K562 (cell line): ENCODE measurements around the gene USPL1. TPM values are rescaled to one million over a fixed set of nuclear protein-coding genes. Genes with fewer than 3 reads are reported as not detected.

ENCODE experiments used
- CBFB ChIP-seq: sonication (generic); formaldehyde crosslinking; IDR thresholded peaks from 2 replicates; pipeline ENCODE4 v1.4.0; 2020; ENCODE audit warnings: mild to moderate bottlenecking, missing genetic modification reagents
- OTX1 ChIP-seq: fragments of 450-650 bp; formaldehyde crosslinking; IDR thresholded peaks from 2 replicates; pipeline ENCODE4 v1.4.0; 2022; ENCODE audit warnings: mild to moderate bottlenecking
- POLR2A ChIP-seq: fragments of 450-650 bp; conservative IDR thresholded peaks from 2 replicates; pipeline ENCODE4 v1.6.1; 2016
- POLR2G ChIP-seq: fragments of 200-400 bp; formaldehyde crosslinking; IDR thresholded peaks from 2 replicates; pipeline ENCODE4 v1.6.1; 2017; ENCODE audit warnings: low read depth, mild to moderate bottlenecking, antibody characterized with exemption, low read length, moderate library complexity
- PYGO2 ChIP-seq: fragments of 450-650 bp; IDR thresholded peaks from 2 replicates; pipeline ENCODE4 v1.6.1; 2016; ENCODE audit warnings: mild to moderate bottlenecking, missing genetic modification characterization, moderate library complexity, missing compliant biosample characterization
- RBM17 ChIP-seq: fragments of 200-400 bp; formaldehyde crosslinking; IDR thresholded peaks from 2 replicates; pipeline ENCODE4 v1.6.1; 2017; ENCODE audit warnings: low read depth, mild to moderate bottlenecking, low read length, borderline replicate concordance
- TAF9B ChIP-seq: fragments of 450-650 bp; IDR thresholded peaks from 2 replicates; pipeline ENCODE4 v1.6.1; 2018; ENCODE audit warnings: mild to moderate bottlenecking; ENCODE audit not compliant: partially characterized antibody
- polyA plus RNA-seq, 8 experiments: library from polyadenylated mRNA; depleted of rRNA in 4 of 8; stranded (reverse) in 5 of 8; unstranded in 3 of 8; fragments of >200 nt; fragmentation: Nextera tagmentation in 2 of 8; fragmentation: Illumina TruSeq in 1 of 8; extraction: Ambion mirVana in 2 of 8; extraction: Trizol in 1 of 8; gene quantifications; 2 replicates each; pipeline versions ENCODE4 v1.2.1 to v1.2.3, GENCODE V29; 2011 to 2014; ENCODE audit warnings: inconsistent platforms in 1 of 8, missing spikeins in 1 of 8
- total RNA-seq, 7 experiments: library from RNA; depleted of rRNA in 6 of 7; stranded (reverse); fragments of >200 nt in 6 of 7; fragmentation: Illumina TruSeq in 2 of 7; extraction: Trizol in 2 of 7; gene quantifications; 2 replicates each; pipeline versions ENCODE4 v1.2.1 to v1.2.3, GENCODE V29; 2011 to 2021; ENCODE audit warnings: low replicate concordance in 1 of 7
- TF ChIP-seq, protein P1 (sequence below): fragments of 450-650 bp; IDR thresholded peaks from 2 replicates; pipeline ENCODE4 v1.6.1; 2018; ENCODE audit not compliant: partially characterized antibody
- TF ChIP-seq, protein P2 (sequence below): fragments of 450-650 bp; IDR thresholded peaks from 2 replicates; pipeline ENCODE4 v1.7.1; 2018; ENCODE audit warnings: mild to moderate bottlenecking, low read depth; ENCODE audit not compliant: partially characterized antibody
- TF ChIP-seq, protein P3 (sequence below): sonication (generic); formaldehyde crosslinking; IDR thresholded peaks from 2 replicates; pipeline ENCODE4 v1.8.1; 2023; ENCODE audit warnings: mild to moderate bottlenecking, missing genetic modification reagents, moderate library complexity
- TF ChIP-seq, protein P4 (sequence below): sonication (generic); formaldehyde crosslinking; IDR thresholded peaks from 2 replicates; pipeline ENCODE4 v1.4.0; 2020; ENCODE audit warnings: mild to moderate bottlenecking, missing genetic modification reagents

The USPL1 gene
- total and polyA plus RNA-seq, 9 of the 15 experiments (the other 6 are each of a cell fraction or from before 2014, with no cell fraction given) = 5.5 to 18.0 (median 12.0) TPM

DNA sequence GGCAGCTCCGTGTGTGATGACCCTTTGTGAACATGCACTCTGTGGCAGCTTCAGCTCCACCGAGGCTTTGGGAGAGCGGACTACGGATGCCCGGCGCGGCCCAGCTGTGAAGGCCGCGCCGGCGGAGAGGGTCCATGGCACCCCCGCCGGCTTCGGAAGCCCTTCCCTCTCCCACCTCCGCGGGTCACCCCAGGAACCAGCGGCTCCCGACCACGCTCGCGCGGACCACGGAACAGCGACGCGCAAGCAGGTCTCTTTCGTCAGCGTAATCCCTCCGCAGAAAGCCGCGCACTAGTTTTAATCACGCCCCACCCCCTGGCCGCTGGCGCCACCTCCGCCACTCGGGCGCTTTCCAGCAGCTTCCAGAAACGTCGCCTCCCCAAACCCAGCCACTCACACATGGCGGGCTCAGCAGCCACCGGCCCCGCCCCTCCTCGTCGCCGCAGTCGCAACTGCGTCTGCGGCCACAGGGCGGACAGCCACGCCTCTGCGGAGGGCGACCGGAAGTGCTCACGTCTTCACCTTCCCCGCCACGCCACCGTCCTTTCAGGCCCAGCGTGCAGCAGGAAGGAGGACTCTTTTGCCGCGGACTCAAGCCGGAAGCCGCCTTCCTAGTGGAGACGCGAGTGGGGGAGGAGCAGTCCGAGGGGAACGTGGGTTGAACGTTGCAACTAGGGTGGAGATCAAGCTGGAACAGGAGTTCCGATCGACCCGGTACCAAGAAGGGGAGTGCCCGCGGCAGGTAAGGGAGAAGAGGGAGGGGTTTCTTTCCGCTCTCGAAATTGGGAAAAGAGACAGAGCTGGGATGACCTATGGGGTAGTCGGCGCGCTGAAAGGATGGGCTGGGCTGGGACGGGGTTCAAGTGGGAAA lies at the start of gene USPL1 (continued):
- TF ChIP-seq TAF9B (peak; percentile 71), POLR2A (peak; percentile 85), PYGO2 (tag) (no peak), RBM17 (no peak), CBFB (peak; percentile 42; the same call in 1 of the 2 replicates), POLR2G (peak; percentile 97), OTX1 (CRISPR knock-in tag) (no peak)
- TF ChIP-seq, protein P1, sequence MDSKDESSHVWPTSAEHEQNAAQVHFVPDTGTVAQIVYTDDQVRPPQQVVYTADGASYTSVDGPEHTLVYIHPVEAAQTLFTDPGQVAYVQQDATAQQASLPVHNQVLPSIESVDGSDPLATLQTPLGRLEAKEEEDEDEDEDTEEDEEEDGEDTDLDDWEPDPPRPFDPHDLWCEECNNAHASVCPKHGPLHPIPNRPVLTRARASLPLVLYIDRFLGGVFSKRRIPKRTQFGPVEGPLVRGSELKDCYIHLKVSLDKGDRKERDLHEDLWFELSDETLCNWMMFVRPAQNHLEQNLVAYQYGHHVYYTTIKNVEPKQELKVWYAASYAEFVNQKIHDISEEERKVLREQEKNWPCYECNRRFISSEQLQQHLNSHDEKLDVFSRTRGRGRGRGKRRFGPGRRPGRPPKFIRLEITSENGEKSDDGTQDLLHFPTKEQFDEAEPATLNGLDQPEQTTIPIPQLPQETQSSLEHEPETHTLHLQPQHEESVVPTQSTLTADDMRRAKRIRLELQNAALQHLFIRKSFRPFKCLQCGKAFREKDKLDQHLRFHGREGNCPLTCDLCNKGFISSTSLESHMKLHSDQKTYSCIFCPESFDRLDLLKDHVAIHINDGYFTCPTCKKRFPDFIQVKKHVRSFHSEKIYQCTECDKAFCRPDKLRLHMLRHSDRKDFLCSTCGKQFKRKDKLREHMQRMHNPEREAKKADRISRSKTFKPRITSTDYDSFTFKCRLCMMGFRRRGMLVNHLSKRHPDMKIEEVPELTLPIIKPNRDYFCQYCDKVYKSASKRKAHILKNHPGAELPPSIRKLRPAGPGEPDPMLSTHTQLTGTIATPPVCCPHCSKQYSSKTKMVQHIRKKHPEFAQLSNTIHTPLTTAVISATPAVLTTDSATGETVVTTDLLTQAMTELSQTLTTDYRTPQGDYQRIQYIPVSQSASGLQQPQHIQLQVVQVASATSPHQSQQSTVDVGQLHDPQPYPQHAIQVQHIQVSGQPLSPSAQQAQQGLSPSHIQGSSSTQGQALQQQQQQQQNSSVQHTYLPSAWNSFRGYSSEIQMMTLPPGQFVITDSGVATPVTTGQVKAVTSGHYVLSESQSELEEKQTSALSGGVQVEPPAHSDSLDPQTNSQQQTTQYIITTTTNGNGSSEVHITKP = peak; percentile 53
- TF ChIP-seq, protein P2, sequence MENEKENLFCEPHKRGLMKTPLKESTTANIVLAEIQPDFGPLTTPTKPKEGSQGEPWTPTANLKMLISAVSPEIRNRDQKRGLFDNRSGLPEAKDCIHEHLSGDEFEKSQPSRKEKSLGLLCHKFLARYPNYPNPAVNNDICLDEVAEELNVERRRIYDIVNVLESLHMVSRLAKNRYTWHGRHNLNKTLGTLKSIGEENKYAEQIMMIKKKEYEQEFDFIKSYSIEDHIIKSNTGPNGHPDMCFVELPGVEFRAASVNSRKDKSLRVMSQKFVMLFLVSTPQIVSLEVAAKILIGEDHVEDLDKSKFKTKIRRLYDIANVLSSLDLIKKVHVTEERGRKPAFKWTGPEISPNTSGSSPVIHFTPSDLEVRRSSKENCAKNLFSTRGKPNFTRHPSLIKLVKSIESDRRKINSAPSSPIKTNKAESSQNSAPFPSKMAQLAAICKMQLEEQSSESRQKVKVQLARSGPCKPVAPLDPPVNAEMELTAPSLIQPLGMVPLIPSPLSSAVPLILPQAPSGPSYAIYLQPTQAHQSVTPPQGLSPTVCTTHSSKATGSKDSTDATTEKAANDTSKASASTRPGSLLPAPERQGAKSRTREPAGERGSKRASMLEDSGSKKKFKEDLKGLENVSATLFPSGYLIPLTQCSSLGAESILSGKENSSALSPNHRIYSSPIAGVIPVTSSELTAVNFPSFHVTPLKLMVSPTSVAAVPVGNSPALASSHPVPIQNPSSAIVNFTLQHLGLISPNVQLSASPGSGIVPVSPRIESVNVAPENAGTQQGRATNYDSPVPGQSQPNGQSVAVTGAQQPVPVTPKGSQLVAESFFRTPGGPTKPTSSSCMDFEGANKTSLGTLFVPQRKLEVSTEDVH = peak; percentile 95
- TF ChIP-seq, protein P3, sequence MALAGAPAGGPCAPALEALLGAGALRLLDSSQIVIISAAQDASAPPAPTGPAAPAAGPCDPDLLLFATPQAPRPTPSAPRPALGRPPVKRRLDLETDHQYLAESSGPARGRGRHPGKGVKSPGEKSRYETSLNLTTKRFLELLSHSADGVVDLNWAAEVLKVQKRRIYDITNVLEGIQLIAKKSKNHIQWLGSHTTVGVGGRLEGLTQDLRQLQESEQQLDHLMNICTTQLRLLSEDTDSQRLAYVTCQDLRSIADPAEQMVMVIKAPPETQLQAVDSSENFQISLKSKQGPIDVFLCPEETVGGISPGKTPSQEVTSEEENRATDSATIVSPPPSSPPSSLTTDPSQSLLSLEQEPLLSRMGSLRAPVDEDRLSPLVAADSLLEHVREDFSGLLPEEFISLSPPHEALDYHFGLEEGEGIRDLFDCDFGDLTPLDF = peak; percentile 67
- TF ChIP-seq, protein P4, sequence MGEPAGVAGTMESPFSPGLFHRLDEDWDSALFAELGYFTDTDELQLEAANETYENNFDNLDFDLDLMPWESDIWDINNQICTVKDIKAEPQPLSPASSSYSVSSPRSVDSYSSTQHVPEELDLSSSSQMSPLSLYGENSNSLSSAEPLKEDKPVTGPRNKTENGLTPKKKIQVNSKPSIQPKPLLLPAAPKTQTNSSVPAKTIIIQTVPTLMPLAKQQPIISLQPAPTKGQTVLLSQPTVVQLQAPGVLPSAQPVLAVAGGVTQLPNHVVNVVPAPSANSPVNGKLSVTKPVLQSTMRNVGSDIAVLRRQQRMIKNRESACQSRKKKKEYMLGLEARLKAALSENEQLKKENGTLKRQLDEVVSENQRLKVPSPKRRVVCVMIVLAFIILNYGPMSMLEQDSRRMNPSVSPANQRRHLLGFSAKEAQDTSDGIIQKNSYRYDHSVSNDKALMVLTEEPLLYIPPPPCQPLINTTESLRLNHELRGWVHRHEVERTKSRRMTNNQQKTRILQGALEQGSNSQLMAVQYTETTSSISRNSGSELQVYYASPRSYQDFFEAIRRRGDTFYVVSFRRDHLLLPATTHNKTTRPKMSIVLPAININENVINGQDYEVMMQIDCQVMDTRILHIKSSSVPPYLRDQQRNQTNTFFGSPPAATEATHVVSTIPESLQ = 0 out of 2 replicates have a peak, but pooled peaks have one; percentile 39
